Activated naive CD8-positive, alpha-beta T cell treated with anti-CD3 and anti-CD28 coated beads, Interleukin-2, amount 50 U/mL, for 16 hours (primary cell): Measurements from ENCODE around the gene SSBP2.
"Not testable (repeated sequence)": the region's sequence is repeated elsewhere in the genome, so short reads cannot be mapped to it uniquely, and the experiment has no call there.

Experiments
- DNase-seq: peaks from one replicate; pipeline ENCODE4 v3.0.0-alpha.2; 2020; ENCODE audit warnings: low read depth, low spot score

Gene SSBP2

DNA sequence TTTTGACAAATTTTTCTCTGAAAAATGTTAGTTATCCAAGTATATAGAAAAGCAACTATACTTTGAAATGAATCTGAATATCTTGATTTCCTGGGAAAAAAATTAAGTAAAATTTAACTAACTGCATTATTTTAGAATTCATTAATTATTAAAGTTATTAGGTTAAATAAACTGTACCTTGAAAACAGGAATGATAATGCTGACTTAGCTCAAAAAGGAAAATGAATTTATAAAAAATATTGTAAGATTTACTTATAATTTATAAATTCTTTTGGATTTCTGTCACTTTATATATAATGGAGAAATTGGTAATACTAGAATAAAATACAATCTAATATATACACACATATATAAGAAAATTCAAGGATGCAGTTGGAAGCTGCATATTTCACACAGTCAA is 320.9 kb downstream of the SSBP2 start:
- DNase-seq: no peak

DNA sequence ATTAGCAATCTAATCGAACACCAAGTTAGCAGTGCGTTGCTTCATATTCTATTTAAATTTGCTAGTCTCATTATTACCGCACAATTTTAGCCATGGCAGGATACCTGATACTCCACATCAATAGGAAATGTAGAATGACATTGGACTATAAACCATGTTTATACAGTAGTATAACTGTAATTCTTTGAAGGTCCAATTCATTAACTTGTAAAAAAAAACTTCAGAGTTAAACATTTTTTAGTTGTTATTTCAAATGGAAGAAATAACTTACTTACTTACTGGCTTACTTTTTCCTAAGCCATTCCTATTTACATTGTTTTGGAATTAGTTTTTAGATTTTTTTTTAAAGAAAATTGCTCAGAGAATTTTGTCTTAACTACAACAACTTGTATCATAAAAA is 321.5 kb downstream of the SSBP2 start:
- no peak for DNase-seq

GRCh38 chr5:81428861-81429260 is 322.0 kb downstream of the SSBP2 start:
- DNase-seq: no peak

DNA sequence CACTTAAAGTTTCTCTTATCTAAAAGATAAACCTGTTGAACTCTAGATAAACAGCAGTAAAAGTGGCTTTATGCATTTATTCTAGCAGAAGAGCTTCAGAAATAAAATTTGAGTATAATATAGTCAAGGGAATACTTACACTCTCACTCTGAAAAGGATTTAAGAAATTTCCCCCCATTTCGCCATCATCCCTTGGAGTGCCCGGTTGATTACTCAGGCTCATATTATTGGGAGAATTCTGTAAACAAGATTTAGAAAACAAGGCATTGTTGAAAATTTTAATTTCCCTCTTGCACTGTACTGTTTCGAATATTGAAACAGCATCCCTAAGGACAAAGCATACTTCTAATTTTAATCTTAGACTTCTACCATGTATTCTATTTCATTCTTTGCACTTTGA is 322.5 kb downstream of the SSBP2 start:
- DNase-seq: no peak

DNA sequence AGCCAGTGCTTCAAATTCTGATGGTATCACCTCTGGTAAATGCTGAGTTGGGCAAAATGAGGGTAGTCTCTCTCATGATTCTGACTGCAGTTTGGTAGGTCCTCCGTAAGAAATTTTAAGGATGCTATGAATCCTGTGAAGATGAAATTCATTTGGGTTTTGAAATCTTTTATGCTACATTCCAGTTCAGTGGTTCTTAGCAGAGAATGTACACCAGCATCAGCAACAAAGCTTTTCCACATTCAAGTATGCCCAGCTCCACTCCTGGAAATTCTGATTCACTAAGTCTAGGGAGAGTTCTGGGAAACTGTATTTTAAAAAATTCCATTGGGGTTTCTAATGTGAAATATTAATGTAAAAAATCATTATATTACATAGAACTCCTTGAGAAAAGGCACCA is 323.3 kb downstream of the SSBP2 start:
- no peak for DNase-seq

DNA sequence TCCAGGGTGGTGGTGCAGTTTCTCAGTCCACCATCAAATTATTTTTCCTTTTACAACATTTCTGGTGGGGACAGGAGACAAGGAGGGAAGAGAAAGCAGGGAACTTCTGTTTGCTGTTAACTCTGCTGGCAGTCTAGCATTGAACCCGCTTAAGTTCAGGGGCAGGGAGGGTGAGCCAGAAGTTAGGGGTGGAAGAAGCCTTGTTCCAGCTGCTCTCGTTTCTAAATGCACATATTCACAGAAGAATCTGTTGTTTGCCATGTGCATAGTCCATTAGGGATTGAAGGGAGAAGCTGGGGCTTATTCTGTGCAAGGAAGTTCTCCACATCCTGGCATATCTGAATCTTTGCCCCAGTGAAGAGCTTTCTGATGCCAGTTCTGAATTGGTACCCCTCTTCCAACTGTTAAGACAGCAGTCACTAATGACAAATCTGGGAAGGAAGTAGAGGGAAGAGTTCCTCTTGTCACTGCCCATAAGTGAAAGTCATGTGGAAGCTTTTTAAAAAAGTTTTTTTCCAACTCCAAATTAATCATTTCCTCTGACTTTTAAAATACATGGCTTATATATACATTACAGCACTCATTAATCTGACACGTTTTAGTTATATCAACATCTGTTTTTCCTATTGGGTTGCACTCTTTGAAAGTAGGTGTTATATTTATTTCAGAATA is 324.4 kb downstream of the SSBP2 start:
- no peak for DNase-seq

- DNase-seq: no peak
Observed at GRCh38 chr5:81425569-81425968, 325.3 kb downstream of the SSBP2 start.

GRCh38 chr5:81424728-81425127 is 326.2 kb downstream of the SSBP2 start:
- DNase-seq: no peak

- DNase-seq: no peak
Observed at GRCh38 chr5:81422671-81423070, 328.2 kb downstream of the SSBP2 start.

- DNase-seq: no peak
Observed at GRCh38 chr5:81420039-81420667, 330.7 kb downstream of the SSBP2 start.

- DNase-seq: no peak
Observed at GRCh38 chr5:81418606-81419005, 332.3 kb downstream of the SSBP2 start.

GRCh38 chr5:81417052-81417451 is 333.8 kb downstream of the SSBP2 start:
- no peak for DNase-seq

DNA sequence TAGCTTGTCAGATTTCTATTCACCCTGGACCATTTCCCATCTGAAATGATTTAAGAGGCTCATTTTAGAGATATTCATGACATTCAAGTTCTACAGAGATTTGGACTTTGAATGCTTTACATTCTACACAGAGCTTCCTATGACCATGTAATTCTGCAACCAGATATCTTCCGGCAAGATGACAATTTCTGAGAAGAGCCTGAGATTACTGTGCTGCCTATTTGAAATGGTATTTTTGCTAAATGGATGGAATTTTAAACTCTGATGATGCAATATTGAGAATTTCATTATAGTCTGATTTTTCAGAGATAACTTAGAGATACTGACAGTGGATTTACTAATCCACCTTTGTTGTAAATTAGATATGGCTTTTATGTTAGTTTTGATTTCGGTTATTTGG is 341.0 kb downstream of the SSBP2 start:
- no peak for DNase-seq

DNA sequence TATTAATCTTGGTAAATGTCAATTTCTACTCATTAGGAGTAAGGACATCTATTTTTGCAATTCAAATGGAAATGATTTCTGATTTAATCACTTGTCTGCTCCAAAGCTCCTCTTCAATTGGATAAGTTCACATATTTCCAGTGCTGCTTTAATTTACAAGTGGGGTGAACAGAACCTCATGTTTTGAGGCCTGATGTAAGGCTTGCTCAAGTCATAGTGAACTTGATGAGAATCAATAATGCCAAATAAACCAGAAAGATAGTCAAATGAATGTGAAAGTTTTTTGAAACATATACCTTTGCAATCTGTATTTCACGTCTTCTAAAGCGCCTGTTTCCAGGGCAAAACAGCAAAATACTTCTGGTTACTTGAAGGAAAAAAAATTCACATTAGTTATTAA is 341.5 kb downstream of the SSBP2 start:
- DNase-seq: no peak

GRCh38 chr5:81408496-81408895 is 342.4 kb downstream of the SSBP2 start:
- DNase-seq: no peak

GRCh38 chr5:81407811-81408210 is 343.1 kb downstream of the SSBP2 start:
- not testable (repeated sequence) for DNase-seq

- DNase-seq: no peak
Observed at GRCh38 chr5:81405126-81405891, 345.6 kb downstream of the SSBP2 start.

- DNase-seq: no peak
Observed at GRCh38 chr5:81402192-81402930, 348.5 kb downstream of the SSBP2 start.

- no peak for DNase-seq
Observed at GRCh38 chr5:81401266-81401665, 349.6 kb downstream of the SSBP2 start.

DNA sequence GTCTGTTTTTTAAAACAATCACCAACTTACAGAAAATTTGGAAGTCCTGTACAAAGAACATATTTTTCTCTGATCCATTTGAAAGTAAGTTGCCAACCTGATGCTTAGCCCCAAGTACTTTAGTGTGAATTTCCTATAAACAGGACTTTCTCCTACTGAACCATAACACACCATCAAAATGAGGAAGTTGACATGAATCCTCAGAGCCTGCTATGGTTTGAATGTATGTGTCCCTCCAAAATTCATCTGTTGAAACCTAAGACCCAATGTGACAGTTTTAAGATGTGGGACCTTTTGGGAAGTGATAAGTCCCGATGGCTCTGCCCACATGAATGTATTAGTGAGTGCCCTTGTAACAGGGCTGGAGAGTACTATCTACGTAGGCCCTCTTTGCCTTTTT is 350.5 kb downstream of the SSBP2 start:
- no peak for DNase-seq

GRCh38 chr5:81398741-81399140 is 352.2 kb downstream of the SSBP2 start:
- DNase-seq: no peak

- no peak for DNase-seq
Observed at GRCh38 chr5:81397176-81397575, 353.7 kb downstream of the SSBP2 start.
